Smooth muscle cell (in vitro differentiated cells): ENCODE measurements around the gene VPS33A. TPM values are rescaled to one million over a fixed set of nuclear protein-coding genes. Genes with fewer than 3 reads are reported as not detected.

ENCODE experiments used
- DNase-seq: peaks from one replicate; lab custom pipeline; 2025; ENCODE audit not compliant: unreplicated experiment; lab: John Stamatoyannopoulos, UW
- H2AFZ ChIP-seq: fragments of 200-600 bp; sonication (generic); 2 replicates; pipeline ENCODE4 v1.6.0; 2016; ENCODE audit warnings: antibody characterized with exemption, low read depth, mild to moderate bottlenecking
- H3F3A ChIP-seq: fragments of 200-600 bp; sonication (generic); 2 replicates; pipeline ENCODE4 v1.6.0; 2017; ENCODE audit warnings: antibody characterized with exemption, low read depth
- H3K27ac ChIP-seq: fragments of 200-600 bp; sonication (generic); 2 replicates; pipeline ENCODE4 v1.5.1; 2016; ENCODE audit warnings: low read depth, mild to moderate bottlenecking
- H3K27me3 ChIP-seq: fragments of 200-600 bp; sonication (generic); 2 replicates; pipeline ENCODE4 v1.6.1; 2016; ENCODE audit warnings: low read depth, mild to moderate bottlenecking
- H3K36me3 ChIP-seq: fragments of 200-600 bp; sonication (generic); 2 replicates; pipeline ENCODE4 v1.5.1; 2016; ENCODE audit warnings: low read depth
- H3K4me1 ChIP-seq: fragments of 200-600 bp; sonication (generic); 2 replicates; pipeline ENCODE4 v1.5.1; 2016; ENCODE audit warnings: low read depth
- H3K4me2 ChIP-seq: fragments of 200-600 bp; sonication (generic); 2 replicates; pipeline ENCODE4 v1.6.0; 2016; ENCODE audit warnings: mild to moderate bottlenecking
- H3K4me3 ChIP-seq: fragments of 200-600 bp; sonication (generic); 2 replicates; pipeline ENCODE4 v1.5.1; 2016; ENCODE audit warnings: mild to moderate bottlenecking
- H3K79me2 ChIP-seq: fragments of 200-600 bp; sonication (generic); 2 replicates; pipeline ENCODE4 v1.6.0; 2016; ENCODE audit warnings: low read depth, mild to moderate bottlenecking
- H3K9ac ChIP-seq: fragments of 200-600 bp; sonication (generic); 2 replicates; pipeline ENCODE4 v1.6.0; 2016; ENCODE audit warnings: low read depth
- H3K9me3 ChIP-seq: fragments of 200-600 bp; sonication (generic); replicated peaks from 2 replicates; pipeline ENCODE4 v1.5.1; 2016; ENCODE audit warnings: low read depth
- H4K20me1 ChIP-seq: fragments of 200-600 bp; sonication (generic); 2 replicates; pipeline ENCODE4 v1.6.0; 2016; ENCODE audit warnings: low read depth
- CTCF ChIP-seq: fragments of 200-600 bp; sonication (generic); IDR thresholded peaks from 2 replicates; pipeline ENCODE4 v1.5.1; 2017; ENCODE audit warnings: borderline replicate concordance, mild to moderate bottlenecking, antibody characterized with exemption; ENCODE audit not compliant: insufficient read depth, poor library complexity, severe bottlenecking
- WGBS: methylation state at CpG from one replicate; pipeline ENCODE4 v1.1.7; 2016; ENCODE audit warnings: low lambda C conversion rate; 5-methylcytosine and 5-hydroxymethylcytosine counted together
- polyA plus RNA-seq: library from polyadenylated mRNA; unstranded; fragments of >200 nt; fragmentation: Nextera tagmentation; extraction: Ambion mirVana; gene quantifications from 2 replicates; pipeline ENCODE4 v1.2.1, GENCODE V29; 2016
- total RNA-seq: library from RNA; depleted of rRNA; stranded (reverse); fragments of >200 nt; gene quantifications from 2 replicates; pipeline ENCODE4 v1.2.3, GENCODE V29; 2014

The VPS33A gene
- total and polyA plus RNA-seq, 2 experiments from 2014 or later: 16.9 to 23.5 TPM

GRCh38 chr12:122244565-122245371, 21.5 kb downstream of the VPS33A start:
- H3F3A ChIP-seq: no peaks in the 10 kb centered on the region
- 96% methylated on average over 11 of the region's 11 CpGs for WGBS
- no peaks in the 10 kb centered on the region for H3K36me3 ChIP-seq
- no peaks in the 10 kb centered on the region for H3K27me3 ChIP-seq
- no peaks in the 10 kb centered on the region for H3K4me1 ChIP-seq
- H3K4me3 ChIP-seq: no peak overlapping the region
- no peaks in the 10 kb centered on the region for H3K79me2 ChIP-seq
- no peak for DNase-seq
- H3K9ac ChIP-seq: no peak overlapping the region
- no peaks in the 10 kb centered on the region for H4K20me1 ChIP-seq
- H3K27ac ChIP-seq: no peak overlapping the region
- no peak overlapping the region for H2AFZ ChIP-seq
- no peak overlapping the region for H3K4me2 ChIP-seq
- no peak for TF ChIP-seq CTCF
- H3K9me3 ChIP-seq: peaks cover 3% of the 10 kb centered on the region

DNA sequence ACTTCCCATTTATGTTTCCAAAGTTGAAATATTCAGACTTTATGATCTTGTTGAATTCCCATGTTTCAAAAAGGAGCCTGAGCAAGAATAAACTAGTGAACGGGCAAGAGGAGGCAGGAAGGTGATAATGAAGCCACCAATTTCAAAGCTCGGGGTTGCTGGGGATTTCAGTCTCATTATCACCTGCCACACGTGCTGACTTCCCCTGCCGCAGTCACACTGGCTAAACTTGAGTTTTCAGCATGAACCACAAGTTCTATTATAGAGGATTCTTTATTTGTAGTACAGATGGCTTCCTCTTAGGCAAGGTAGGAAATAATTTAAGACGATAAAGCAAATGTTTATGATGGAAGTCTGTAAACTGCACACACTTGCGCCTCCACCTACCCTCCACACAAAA, 22.3 kb downstream of the VPS33A start:
- Histone ChIP-seq H4K20me1 (no peaks in the 10 kb centered on the region), H3K27me3 (no peaks in the 10 kb centered on the region), H3K4me1 (no peaks in the 10 kb centered on the region), H3K36me3 (no peaks in the 10 kb centered on the region), H3K79me2 (no peaks in the 10 kb centered on the region), H3K9me3 (peaks cover 3% of the 10 kb centered on the region), H3K27ac (no peak overlapping the region), H3K4me2 (no peak overlapping the region), H3F3A (no peaks in the 10 kb centered on the region), H2AFZ (no peak overlapping the region), H3K4me3 (no peak overlapping the region), H3K9ac (no peak overlapping the region)
- TF ChIP-seq CTCF: no peak
- DNase-seq: no peak
- 94% methylated on average over 6 of the region's 6 CpGs for WGBS

GRCh38 chr12:122238861-122239260, 27.4 kb downstream of the VPS33A start:
- no peak for TF ChIP-seq CTCF
- 91% methylated on average over 5 of the region's 5 CpGs for WGBS
- no peak for DNase-seq

GRCh38 chr12:122235741-122236140, 30.6 kb downstream of the VPS33A start:
- no peaks in the 10 kb centered on the region for H3K79me2 ChIP-seq
- no peaks in the 10 kb centered on the region for H3K9me3 ChIP-seq
- 95% methylated on average over 7 of the region's 7 CpGs for WGBS
- no peaks in the 10 kb centered on the region for H3K4me1 ChIP-seq
- H3F3A ChIP-seq: no peaks in the 10 kb centered on the region
- H3K9ac ChIP-seq: no peak overlapping the region
- no peak overlapping the region for H3K27ac ChIP-seq
- H3K4me3 ChIP-seq: no peak overlapping the region
- no peak for TF ChIP-seq CTCF
- DNase-seq: no peak
- no peaks in the 10 kb centered on the region for H3K27me3 ChIP-seq
- H3K36me3 ChIP-seq: peaks cover 6% of the 10 kb centered on the region
- no peak overlapping the region for H3K4me2 ChIP-seq
- H4K20me1 ChIP-seq: no peaks in the 10 kb centered on the region
- H2AFZ ChIP-seq: no peak overlapping the region

More at GRCh38 chr12:122238861-122239260, 27.4 kb downstream of the VPS33A start:
- Histone ChIP-seq H3K9ac (no peak overlapping the region), H3K36me3 (no peaks in the 10 kb centered on the region), H3F3A (no peaks in the 10 kb centered on the region), H3K79me2 (no peaks in the 10 kb centered on the region), H3K27me3 (no peaks in the 10 kb centered on the region), H2AFZ (no peak overlapping the region), H3K9me3 (no peaks in the 10 kb centered on the region), H3K4me3 (no peak overlapping the region), H3K4me1 (no peaks in the 10 kb centered on the region), H3K4me2 (no peak overlapping the region), H4K20me1 (no peaks in the 10 kb centered on the region), H3K27ac (no peak overlapping the region)
